Suprapubic skin (tissue), 4 donors: ENCODE data around the gene ADAMTS17. TPM values are rescaled to one million over a fixed set of nuclear protein-coding genes. Genes with fewer than 3 reads are reported as not detected.

Source experiments
- DNase-seq, 2 donors: peaks; one replicate each; pipeline ENCODE4 v3.0.0-alpha.2; 2019; ENCODE audit warnings: low spot score in 2 of 2
- H3K27ac ChIP-seq: fragments of 200-600 bp; sonication (generic); one replicate; pipeline ENCODE4 v1.5.1; 2019
- H3K27me3 ChIP-seq: fragments of 200-600 bp; sonication (generic); one replicate; pipeline ENCODE4 v1.5.1; 2019
- H3K36me3 ChIP-seq: fragments of 200-600 bp; sonication (generic); one replicate; pipeline ENCODE4 v1.5.1; 2019
- H3K4me1 ChIP-seq: fragments of 200-600 bp; sonication (generic); one replicate; pipeline ENCODE4 v1.5.1; 2019
- H3K4me3 ChIP-seq: fragments of 200-600 bp; sonication (generic); one replicate; pipeline ENCODE4 v1.5.1; 2019; ENCODE audit warnings: mild to moderate bottlenecking
- H3K9me3 ChIP-seq: fragments of 200-600 bp; sonication (generic); one replicate; pipeline ENCODE4 v1.5.1; 2019
- EP300 ChIP-seq: sonication (generic); formaldehyde crosslinking; IDR thresholded peaks from one replicate; pipeline ENCODE4 v1.6.1; 2017; ENCODE audit warnings: antibody characterized with exemption
- POLR2A ChIP-seq, 2 donors: fragments of 450-650 bp; IDR thresholded peaks; one replicate each; pipeline ENCODE4 v1.6.1; 2017; ENCODE audit warnings: antibody characterized with exemption in 2 of 2, mild to moderate bottlenecking in 2 of 2, moderate library complexity in 2 of 2
- POLR2AphosphoS5 ChIP-seq, 3 donors: sonication (generic); formaldehyde crosslinking; IDR thresholded peaks; one replicate each; pipeline ENCODE4 v1.6.1; 2017; ENCODE audit warnings: antibody characterized with exemption in 3 of 3
- WGBS: methylation state at CpG from one replicate; pipeline ENCODE4 v1.1.5; 2018; 5-methylcytosine and 5-hydroxymethylcytosine counted together
- total RNA-seq, 4 donors: library from RNA; depleted of rRNA; stranded (reverse); fragments of >200 nt; gene quantifications; one replicate each; pipeline ENCODE4 v1.1.0, GENCODE V29; 2016
- TF ChIP-seq, protein P1 (sequence below), 2 donors: fragments of 200-600 bp in 1 of 2; fragments of 450-650 bp in 1 of 2; sonication (generic) in 1 of 2; IDR thresholded peaks; one replicate each; pipeline ENCODE4 v1.5.1; 2016 to 2019; ENCODE audit warnings: antibody characterized with exemption in 2 of 2, mild to moderate bottlenecking in 1 of 2, moderate library complexity in 1 of 2

Gene ADAMTS17
- total RNA-seq, 4 donors from 2014 or later, result 4.2 to 12.3 (median 6.3) TPM

DNA sequence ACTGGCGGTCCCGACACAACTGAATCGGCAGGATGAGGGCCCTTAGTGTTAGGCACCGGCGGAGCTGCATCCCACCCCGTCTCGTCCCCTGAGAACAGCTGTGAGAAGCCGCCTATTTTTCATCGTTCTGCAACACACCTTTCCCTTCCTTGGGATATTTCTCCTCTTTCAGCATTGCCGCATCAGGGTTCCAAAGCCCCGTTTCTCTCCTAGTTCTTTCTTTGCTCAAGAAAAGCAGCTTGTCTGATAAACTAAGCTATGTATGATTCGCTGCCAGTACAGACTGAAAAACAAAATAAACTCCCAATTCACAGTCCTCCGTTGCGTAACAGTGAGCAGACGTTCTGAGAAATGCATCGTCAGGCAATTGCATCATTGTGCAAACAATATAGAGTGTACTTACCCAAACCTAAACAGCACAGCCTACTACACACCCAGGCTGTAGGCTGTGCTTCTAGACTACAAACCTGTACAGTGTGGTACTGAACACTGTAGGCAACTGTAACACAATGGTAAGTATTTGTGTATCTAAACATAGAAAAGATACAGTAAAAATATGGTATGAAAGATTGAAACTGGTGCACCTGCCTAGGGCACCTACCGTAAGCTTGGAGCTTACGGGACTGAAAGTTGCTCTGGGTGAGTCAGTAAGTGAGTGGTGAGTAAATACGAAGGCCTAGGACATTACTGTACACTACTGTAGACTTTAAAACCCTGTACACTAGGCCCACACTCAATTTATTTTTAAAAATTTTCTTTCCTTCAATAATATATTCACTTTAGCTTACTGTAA lies 8.9 kb upstream of the ADAMTS17 start:
- DNase-seq, result no peak
- TF ChIP-seq, protein P1, sequence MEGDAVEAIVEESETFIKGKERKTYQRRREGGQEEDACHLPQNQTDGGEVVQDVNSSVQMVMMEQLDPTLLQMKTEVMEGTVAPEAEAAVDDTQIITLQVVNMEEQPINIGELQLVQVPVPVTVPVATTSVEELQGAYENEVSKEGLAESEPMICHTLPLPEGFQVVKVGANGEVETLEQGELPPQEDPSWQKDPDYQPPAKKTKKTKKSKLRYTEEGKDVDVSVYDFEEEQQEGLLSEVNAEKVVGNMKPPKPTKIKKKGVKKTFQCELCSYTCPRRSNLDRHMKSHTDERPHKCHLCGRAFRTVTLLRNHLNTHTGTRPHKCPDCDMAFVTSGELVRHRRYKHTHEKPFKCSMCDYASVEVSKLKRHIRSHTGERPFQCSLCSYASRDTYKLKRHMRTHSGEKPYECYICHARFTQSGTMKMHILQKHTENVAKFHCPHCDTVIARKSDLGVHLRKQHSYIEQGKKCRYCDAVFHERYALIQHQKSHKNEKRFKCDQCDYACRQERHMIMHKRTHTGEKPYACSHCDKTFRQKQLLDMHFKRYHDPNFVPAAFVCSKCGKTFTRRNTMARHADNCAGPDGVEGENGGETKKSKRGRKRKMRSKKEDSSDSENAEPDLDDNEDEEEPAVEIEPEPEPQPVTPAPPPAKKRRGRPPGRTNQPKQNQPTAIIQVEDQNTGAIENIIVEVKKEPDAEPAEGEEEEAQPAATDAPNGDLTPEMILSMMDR (IDR thresholded peaks at IDR 0.05), result no peak
- TF ChIP-seq POLR2AphosphoS5 (IDR thresholded peaks at IDR 0.05), result peak in 1 of 3 donors; percentile 64
- TF ChIP-seq EP300, result no peak
- TF ChIP-seq POLR2A (IDR thresholded peaks at IDR 0.05), result no peak
- Histone ChIP-seq H3K36me3 (no peaks in the 10 kb centered on the region), H3K4me1 (peaks cover 21% of the 10 kb centered on the region), H3K27ac (peak overlapping the region; percentile 95), H3K9me3 (no peaks in the 10 kb centered on the region), H3K27me3 (peaks cover 7% of the 10 kb centered on the region), H3K4me3 (peak overlapping the region; percentile 75)
- WGBS, result 31% methylated on average over 19 of the region's 19 CpGs

DNA sequence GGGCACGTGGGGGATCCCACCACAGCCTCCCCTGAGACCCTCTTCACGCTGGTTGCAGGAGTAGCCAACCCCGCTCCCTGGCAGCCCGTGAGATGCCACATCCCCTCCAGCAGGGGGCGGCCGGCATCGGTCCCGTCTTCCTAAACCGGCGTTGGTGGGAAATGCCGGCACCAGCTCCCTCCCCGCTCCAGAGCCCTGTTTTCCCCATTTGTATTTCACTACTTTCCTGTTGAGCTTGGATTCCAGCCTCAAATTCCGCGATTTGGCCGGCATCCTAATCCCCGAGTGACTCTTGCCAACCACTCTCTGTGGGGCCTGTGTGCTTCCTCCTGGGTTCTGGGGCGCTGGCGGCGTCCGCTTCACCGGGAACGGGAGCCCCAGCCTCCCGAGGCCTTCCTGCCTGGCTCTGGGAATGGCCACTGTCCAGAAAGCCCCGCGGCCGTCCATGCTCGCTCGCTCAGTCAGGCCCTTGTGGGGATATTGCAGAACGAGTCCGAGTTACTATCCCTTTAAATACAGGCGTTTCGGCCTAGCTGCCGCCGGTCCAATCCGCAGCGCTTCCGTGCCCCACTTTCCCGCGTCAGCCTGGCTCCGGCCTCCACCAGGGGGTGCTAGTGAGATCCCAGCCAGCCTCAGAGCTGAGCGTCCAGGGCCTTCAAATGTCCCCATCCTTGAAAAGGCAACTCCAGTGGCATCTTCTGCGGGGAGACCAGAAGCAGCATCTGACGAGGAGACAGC lies 8.1 kb upstream of the ADAMTS17 start:
- WGBS, result 4% methylated on average over 19 of the region's 43 CpGs
- DNase-seq, result peak; percentile 94 to 96
- peak overlapping the region; percentile 75 for H3K4me3 ChIP-seq
- peaks cover 7% of the 10 kb centered on the region for H3K27me3 ChIP-seq
- no peaks in the 10 kb centered on the region for H3K9me3 ChIP-seq
- H3K27ac ChIP-seq, result peak overlapping the region; percentile 95
- TF ChIP-seq POLR2A (IDR thresholded peaks at IDR 0.05) (no peak), POLR2AphosphoS5 (IDR thresholded peaks at IDR 0.05) (peak in 2 of 3 donors; percentile 14 to 29), EP300 (no peak)
- TF ChIP-seq, protein P1 (IDR thresholded peaks at IDR 0.05), result peak; percentile 87 to 88
- H3K36me3 ChIP-seq, result no peaks in the 10 kb centered on the region
- peaks cover 21% of the 10 kb centered on the region for H3K4me1 ChIP-seq

DNA sequence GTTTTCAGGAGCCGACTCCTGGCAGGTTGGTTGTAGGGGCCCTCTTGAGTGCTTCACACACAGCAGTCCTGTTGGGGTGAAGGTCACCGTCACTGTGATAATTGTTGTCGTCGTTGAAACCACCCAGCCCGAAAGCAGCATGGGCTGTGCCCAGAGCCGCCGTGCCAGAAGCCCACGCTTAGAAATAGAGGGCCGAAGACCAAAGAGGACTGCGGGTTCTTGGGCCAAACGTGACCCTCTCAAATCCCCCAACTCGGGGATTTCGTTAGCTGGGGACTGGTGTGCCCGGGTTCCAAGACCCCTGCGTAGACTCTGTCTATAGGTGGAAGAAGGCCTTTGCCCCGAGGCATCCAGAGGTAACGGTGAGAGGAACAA lies 7.5 kb upstream of the ADAMTS17 start:
- TF ChIP-seq, protein P1 (IDR thresholded peaks at IDR 0.05), result no peak
- TF ChIP-seq EP300 (no peak), POLR2AphosphoS5 (IDR thresholded peaks at IDR 0.05) (no peak), POLR2A (IDR thresholded peaks at IDR 0.05) (no peak)
- peak overlapping the region; percentile 75 for H3K4me3 ChIP-seq
- WGBS, result 79% methylated on average over 11 of the region's 17 CpGs
- no peak for DNase-seq
- H3K36me3 ChIP-seq, result no peaks in the 10 kb centered on the region
- H3K27me3 ChIP-seq, result peaks cover 7% of the 10 kb centered on the region
- peak overlapping the region; percentile 95 for H3K27ac ChIP-seq
- H3K4me1 ChIP-seq, result peaks cover 21% of the 10 kb centered on the region
- no peaks in the 10 kb centered on the region for H3K9me3 ChIP-seq

DNA sequence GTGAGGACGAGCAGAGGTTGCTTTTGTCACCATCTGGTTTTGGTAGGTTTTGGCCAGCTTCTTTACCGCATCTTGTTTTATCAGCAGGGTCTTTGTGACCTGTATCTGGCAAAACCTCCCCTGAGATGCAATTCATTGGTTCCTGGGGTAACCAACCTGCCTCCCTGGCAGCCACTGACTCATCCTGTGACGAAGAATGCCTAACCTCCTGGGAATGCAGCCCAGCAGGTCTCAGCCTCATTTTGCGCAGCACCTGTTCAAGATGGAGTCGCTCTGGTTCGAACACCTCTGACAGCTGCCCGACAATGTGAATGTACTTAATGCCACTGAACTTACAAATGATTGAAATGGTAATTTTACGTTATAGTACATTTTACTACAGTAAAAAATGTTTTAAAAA lies 6.8 kb upstream of the ADAMTS17 start:
- DNase-seq, result no peak
- H3K4me1 ChIP-seq, result peaks cover 21% of the 10 kb centered on the region
- TF ChIP-seq, protein P1 (IDR thresholded peaks at IDR 0.05), result no peak
- no peak for TF ChIP-seq EP300
- TF ChIP-seq POLR2A (IDR thresholded peaks at IDR 0.05), result no peak
- TF ChIP-seq POLR2AphosphoS5 (IDR thresholded peaks at IDR 0.05), result no peak
- no peaks in the 10 kb centered on the region for H3K27me3 ChIP-seq
- no peaks in the 10 kb centered on the region for H3K9me3 ChIP-seq
- WGBS, result 82% methylated on average over 8 of the region's 8 CpGs
- no peak overlapping the region for H3K4me3 ChIP-seq
- H3K36me3 ChIP-seq, result no peaks in the 10 kb centered on the region
- H3K27ac ChIP-seq, result no peak overlapping the region
